ENCODE measurements around the gene ERF.

The ERF gene

DNA sequence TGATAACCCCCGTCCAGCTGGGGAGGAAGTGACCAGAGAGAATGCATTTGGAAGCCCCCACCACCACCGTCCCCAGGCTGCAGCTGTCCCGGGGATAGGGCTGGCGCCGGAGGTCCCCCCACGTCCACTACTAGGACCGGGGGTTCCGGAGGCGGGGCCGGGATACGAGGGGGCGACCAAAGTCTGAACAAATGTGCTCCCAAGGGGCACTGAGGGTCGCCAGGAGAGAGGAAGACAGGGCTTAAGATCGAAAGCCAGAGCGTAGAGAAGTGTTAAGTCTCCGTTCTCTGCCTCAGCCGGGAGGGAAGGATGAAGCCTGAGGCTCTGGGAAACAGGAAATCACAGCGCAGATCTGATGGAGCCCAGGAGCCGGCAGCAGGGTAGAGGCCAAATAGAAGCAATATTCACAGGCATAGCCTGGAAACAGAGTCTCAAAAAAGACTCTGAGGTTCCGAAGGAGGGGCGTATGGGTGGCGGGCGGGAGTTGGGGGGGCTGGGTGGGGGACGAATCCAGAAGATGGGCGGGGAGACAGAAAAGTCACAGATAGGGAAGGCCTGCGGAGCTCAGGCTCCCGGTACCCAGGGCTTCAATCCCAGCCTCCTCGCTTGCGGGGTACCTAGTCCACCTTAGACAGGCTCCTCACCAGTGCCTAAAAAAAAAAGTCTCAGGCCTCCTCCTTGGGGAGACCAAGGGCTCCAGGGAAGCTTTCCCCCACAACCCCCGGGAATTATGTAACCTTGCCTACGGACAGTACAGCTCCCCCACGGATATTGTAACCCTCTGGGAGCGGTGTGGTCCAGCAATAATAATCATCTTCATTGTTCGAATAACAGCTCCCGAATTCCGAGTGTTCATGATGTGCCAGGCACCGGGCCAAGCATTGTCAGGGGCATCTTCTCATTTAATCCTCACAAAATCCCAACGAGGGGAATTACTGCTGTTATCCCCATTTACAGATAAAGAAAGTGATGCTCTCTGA lies 1.1 kb upstream of the ERF start:
- peak overlapping the region; percentile 96 for H3K4me3 ChIP-seq (ENCODE audit: low read depth, low read length)
- CTCF ChIA-PET = interaction anchor here (1.1 to 2.6 kb wide), 4 partner anchors 10 to 23 kb away, joined by 3 to 25 read pairs (median 13); no protein-coding TSS in a partner anchor
- no peak for DNase-seq (ENCODE audit: low read depth, low spot score)
- POLR2A ChIA-PET = interaction anchor here (0.5 to 1.4 kb wide), 2 partner anchors 13 to 17 kb away, joined by 3 to 4 read pairs; partner anchors contain the start of gene GSK3A
- TF ChIP-seq, protein P1, sequence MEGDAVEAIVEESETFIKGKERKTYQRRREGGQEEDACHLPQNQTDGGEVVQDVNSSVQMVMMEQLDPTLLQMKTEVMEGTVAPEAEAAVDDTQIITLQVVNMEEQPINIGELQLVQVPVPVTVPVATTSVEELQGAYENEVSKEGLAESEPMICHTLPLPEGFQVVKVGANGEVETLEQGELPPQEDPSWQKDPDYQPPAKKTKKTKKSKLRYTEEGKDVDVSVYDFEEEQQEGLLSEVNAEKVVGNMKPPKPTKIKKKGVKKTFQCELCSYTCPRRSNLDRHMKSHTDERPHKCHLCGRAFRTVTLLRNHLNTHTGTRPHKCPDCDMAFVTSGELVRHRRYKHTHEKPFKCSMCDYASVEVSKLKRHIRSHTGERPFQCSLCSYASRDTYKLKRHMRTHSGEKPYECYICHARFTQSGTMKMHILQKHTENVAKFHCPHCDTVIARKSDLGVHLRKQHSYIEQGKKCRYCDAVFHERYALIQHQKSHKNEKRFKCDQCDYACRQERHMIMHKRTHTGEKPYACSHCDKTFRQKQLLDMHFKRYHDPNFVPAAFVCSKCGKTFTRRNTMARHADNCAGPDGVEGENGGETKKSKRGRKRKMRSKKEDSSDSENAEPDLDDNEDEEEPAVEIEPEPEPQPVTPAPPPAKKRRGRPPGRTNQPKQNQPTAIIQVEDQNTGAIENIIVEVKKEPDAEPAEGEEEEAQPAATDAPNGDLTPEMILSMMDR (IDR thresholded peaks at IDR 0.05; ENCODE audit: insufficient read depth, low read length, missing control alignments) = no peak

DNA sequence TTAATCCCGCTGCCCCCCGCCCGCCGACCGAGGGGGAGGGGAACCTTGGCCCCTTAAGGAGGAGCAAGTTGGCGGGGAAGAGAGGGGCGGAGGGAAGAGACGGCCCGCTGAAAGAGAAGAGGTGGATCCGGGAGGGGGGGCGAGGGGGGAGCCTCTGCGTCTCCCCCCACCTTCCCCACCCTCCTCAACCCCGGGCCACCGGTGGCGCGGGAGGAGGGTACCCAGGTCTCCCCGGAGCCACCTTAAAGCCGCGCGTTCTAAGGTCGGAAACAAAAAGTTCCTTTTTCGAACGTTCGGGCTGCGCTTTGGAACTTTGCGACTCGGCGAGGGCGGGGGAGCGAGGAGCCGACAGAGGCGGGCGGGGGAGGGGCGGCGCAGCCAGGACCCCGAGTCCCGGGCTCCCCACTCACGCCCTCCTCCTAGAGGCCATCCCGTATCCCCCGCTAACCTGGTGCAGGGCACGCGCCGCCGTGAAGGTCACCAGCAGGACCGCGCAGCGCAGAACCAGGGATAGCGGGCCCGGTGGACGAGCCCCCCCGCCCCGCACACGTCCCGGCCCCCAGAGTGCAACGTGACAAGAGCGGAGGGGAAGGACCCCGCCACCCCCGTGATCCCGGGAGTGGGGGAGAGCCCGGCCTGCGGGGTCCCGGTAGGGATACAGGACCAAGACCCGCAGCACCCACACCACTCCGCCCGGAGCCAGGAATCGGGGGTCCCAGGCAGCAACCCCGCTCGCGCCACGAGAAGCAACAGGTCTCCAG lies 659 bp downstream of the ERF start:
- no peak for DNase-seq (ENCODE audit: low read depth, low spot score)
- TF ChIP-seq, protein P1 (IDR thresholded peaks at IDR 0.05; ENCODE audit: insufficient read depth, low read length, missing control alignments) = no peak
- ChIA-PET POLR2A (no interaction called here), CTCF (no interaction called here)
- H3K4me3 ChIP-seq (ENCODE audit: low read depth, low read length) = peak overlapping the region; percentile 96

DNA sequence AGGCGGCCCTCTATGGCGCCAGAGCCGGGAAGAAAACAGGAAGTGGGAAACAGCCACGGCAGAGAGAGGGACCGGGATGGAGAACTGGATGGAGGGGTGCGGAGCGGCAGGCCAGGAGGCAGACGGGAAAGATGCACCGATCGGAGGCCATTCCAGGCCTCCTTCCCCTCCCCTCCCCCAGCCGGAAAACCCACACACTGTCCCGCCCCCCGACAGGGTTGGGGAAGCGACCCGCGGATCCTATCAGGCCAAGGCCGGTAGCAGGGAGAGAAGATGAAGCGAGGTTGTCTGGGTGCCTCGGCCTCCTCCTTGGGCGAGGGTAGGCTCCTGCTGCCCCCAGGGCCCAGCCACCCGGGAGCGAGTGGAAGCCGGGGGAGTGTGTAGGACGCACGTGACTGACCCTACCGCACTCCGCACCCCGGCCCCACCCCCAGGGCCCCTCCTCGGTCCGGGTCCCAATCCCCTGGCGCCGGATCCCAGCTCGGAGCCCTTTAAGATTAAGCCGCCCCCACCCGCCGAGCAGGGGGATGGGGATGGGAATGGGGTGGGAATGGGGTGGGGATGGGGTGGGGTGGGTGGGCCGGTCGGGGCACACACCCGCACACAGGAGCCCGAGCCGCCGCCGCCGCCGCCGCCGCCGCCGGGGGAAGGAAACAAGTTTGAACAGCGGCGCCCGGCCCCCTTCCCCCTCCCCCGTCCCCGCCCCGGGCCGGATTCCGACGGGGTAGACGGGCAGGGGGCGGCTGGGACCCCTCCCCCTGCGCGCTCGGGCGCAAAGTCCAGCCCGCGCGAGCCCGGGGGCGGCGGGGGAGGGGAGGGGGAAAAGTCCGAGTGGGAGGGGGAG lies 1.5 kb downstream of the ERF start:
- CTCF ChIA-PET = interaction anchor here (14.9 kb wide), 1 partner anchor 41 kb away, joined by 258 read pairs; no protein-coding TSS in a partner anchor
- POLR2A ChIA-PET = interaction anchor here (0.7 kb wide), 1 partner anchor 49 kb away, joined by 3 read pairs; the partner anchor contains the start of gene PAFAH1B3
- H3K4me3 ChIP-seq (ENCODE audit: low read depth, low read length) = peak overlapping the region; percentile 96
- TF ChIP-seq, protein P1 (IDR thresholded peaks at IDR 0.05; ENCODE audit: insufficient read depth, low read length, missing control alignments) = no peak
- DNase-seq (ENCODE audit: low read depth, low spot score) = no peak

DNA sequence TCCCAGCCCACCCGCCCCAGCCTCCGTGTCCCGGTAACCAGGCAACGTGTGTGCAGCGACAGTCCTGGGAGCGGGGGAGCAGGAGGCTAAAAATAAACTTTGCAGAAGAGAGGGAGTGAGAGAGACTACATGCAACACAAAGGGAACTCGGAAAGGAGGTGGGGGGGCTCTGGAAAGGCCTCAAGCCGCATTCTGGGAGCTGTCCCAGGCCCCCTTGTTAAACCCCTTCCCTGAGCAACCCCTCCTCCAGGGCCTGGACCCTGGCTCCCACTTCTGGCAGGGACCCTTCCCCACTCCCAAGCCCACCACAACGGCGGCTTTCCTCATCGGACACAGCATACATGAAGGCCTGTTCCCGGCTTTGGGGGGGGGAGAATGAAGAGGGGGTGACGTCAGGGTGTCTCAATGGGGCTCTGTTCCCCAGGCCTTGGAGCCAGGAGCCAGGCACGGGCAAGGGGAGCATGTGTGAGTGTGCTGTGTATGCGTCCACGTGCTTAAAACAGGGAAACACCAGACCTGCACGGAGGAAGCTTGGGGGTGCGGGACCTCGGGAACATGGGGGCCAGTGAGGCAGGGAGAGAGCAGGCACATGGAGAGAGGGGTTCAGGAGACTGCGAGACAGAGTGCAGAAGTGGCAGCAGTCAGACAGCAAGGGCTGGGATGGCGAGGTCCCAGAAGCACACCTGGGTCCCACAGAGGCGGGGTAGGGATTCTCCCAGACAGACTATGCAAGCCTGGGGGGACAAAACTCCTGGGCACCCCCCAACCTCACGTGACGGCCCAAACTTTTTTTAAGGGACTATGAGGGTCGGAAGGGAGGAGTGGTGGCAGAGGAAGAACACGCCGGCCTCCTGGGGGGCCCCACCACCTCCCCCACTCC lies 2.3 kb downstream of the ERF start:
- TF ChIP-seq, protein P1 (IDR thresholded peaks at IDR 0.05; ENCODE audit: insufficient read depth, low read length, missing control alignments) = no peak
- CTCF ChIA-PET = interaction anchor here (13.7 to 14.9 kb wide), 2 partner anchors 27 to 42 kb away, joined by 255 to 258 read pairs; no protein-coding TSS in a partner anchor
- POLR2A ChIA-PET = interaction anchor here (1.5 kb wide), 1 partner anchor 27 kb away, joined by 5 read pairs; no protein-coding TSS in a partner anchor
- H3K4me3 ChIP-seq (ENCODE audit: low read depth, low read length) = peak overlapping the region; percentile 96
- no peak for DNase-seq (ENCODE audit: low read depth, low spot score)
